HEK293 (cell line): ENCODE data around the gene SUMO3.
A peak's percentile ranks its signal among the peaks of the same experiment; 100 is the strongest.

Experiments
- CTCF ChIA-PET: fragments of 350-600 bp; formaldehyde crosslinking; extraction: SDS; loops from one replicate; lab custom pipeline; 2021; ENCODE audit warnings: antibody characterized with exemption; lab: Yijun Ruan, JAX
- POLR2A ChIA-PET: fragments of 300-600 bp; formaldehyde crosslinking; extraction: SDS; loops from one replicate; lab custom pipeline; 2020; ENCODE audit warnings: antibody characterized with exemption, inconsistent platforms; lab: Yijun Ruan, JAX
- H3K27ac ChIP-seq: fragments of 200-500 bp; sonication (Bioruptor generic); 2 replicates; pipeline ENCODE4 v1.5.1; 2014; ENCODE audit warnings: low read depth, low read length, control low read depth, inconsistent platforms; ENCODE audit errors: extremely low read depth
- H3K36me3 ChIP-seq, 2 experiments: fragments of 200-500 bp in 1 of 2; sonication (Bioruptor generic) in 1 of 2; 1 replicate in 1 of 2; 2 replicates in 1 of 2; pipeline ENCODE4 v1.5.1; 2014 to 2017; ENCODE audit warnings: inconsistent platforms in 2 of 2, low read length in 2 of 2; ENCODE audit not compliant: control insufficient read depth in 2 of 2, insufficient read depth in 1 of 2
- H3K4me1 ChIP-seq: fragments of 200-500 bp; sonication (Bioruptor generic); 2 replicates; pipeline ENCODE4 v1.5.1; 2014; ENCODE audit warnings: mild to moderate bottlenecking, low read length, inconsistent platforms; ENCODE audit not compliant: control insufficient read depth, insufficient read depth
- H3K4me3 ChIP-seq: 2 replicates; pipeline ENCODE4 v1.5.1; 2011; ENCODE audit warnings: low read depth, mild to moderate bottlenecking, control low read depth, low read length, moderate library complexity
- H3K9me3 ChIP-seq: fragments of 200-500 bp; sonication (Bioruptor generic); 2 replicates; pipeline ENCODE4 v1.5.1; 2014; ENCODE audit warnings: low read depth, low read length, inconsistent platforms; ENCODE audit not compliant: control insufficient read depth, insufficient read depth
- BCL11A ChIP-seq: fragments of 450-650 bp; formaldehyde crosslinking; IDR thresholded peaks from 2 replicates; pipeline ENCODE4 v1.5.1; 2016; ENCODE audit warnings: low read depth, missing biosample characterization, missing genetic modification characterization
- CTCF ChIP-seq: fragments of 450-650 bp; formaldehyde crosslinking; IDR thresholded peaks from 2 replicates; pipeline ENCODE4 v1.5.1; 2016; ENCODE audit warnings: missing biosample characterization, missing genetic modification characterization
- EGR2 ChIP-seq: fragments of 450-650 bp; formaldehyde crosslinking; IDR thresholded peaks from 2 replicates; pipeline ENCODE4 v1.5.1; 2016; ENCODE audit warnings: low read depth, missing biosample characterization, missing genetic modification characterization
- GLIS1 ChIP-seq: fragments of 450-650 bp; formaldehyde crosslinking; IDR thresholded peaks from 2 replicates; pipeline ENCODE4 v1.5.1; 2016; ENCODE audit warnings: missing biosample characterization, missing genetic modification characterization
- HOXA7 ChIP-seq: sonication (generic); formaldehyde crosslinking; IDR thresholded peaks from 2 replicates; pipeline ENCODE4 v1.8.1; 2022; ENCODE audit warnings: missing genetic modification reagents, borderline replicate concordance
- KLF9 ChIP-seq: fragments of 450-650 bp; formaldehyde crosslinking; IDR thresholded peaks from 2 replicates; pipeline ENCODE4 v1.5.1; 2016; ENCODE audit warnings: missing biosample characterization, missing genetic modification characterization, low read depth
- OSR2 ChIP-seq: fragments of 450-650 bp; formaldehyde crosslinking; IDR thresholded peaks from 2 replicates; pipeline ENCODE4 v1.5.1; 2016; ENCODE audit warnings: missing biosample characterization, missing genetic modification characterization
- PATZ1 ChIP-seq: fragments of 450-650 bp; formaldehyde crosslinking; IDR thresholded peaks from 2 replicates; pipeline ENCODE4 v1.5.1; 2016; ENCODE audit warnings: missing biosample characterization, missing genetic modification characterization
- SCRT2 ChIP-seq: fragments of 450-650 bp; formaldehyde crosslinking; IDR thresholded peaks from 2 replicates; pipeline ENCODE4 v1.5.1; 2016; ENCODE audit warnings: missing biosample characterization, missing genetic modification characterization
- YY2 ChIP-seq: fragments of 450-650 bp; formaldehyde crosslinking; IDR thresholded peaks from 2 replicates; pipeline ENCODE4 v1.5.1; 2016; ENCODE audit warnings: missing biosample characterization, missing genetic modification characterization
- ZBTB44 ChIP-seq: fragments of 450-650 bp; IDR thresholded peaks from 2 replicates; pipeline ENCODE4 v1.5.1; 2018; ENCODE audit warnings: missing biosample characterization, mild to moderate bottlenecking, missing genetic modification characterization
- ZFHX2 ChIP-seq: fragments of 450-650 bp; formaldehyde crosslinking; conservative IDR thresholded peaks from 2 replicates; pipeline ENCODE4 v1.5.1; 2016; ENCODE audit warnings: missing biosample characterization, missing genetic modification characterization
- ZNF155 ChIP-seq: fragments of 450-650 bp; formaldehyde crosslinking; IDR thresholded peaks from 2 replicates; pipeline ENCODE4 v1.5.1; 2016; ENCODE audit warnings: missing biosample characterization, missing genetic modification characterization
- ZNF174 ChIP-seq: fragments of 450-650 bp; formaldehyde crosslinking; IDR thresholded peaks from 2 replicates; pipeline ENCODE4 v1.5.0; 2017; ENCODE audit warnings: missing biosample characterization, mild to moderate bottlenecking, missing genetic modification characterization
- ZNF302 ChIP-seq: fragments of 450-650 bp; formaldehyde crosslinking; IDR thresholded peaks from 2 replicates; pipeline ENCODE4 v1.5.1; 2016; ENCODE audit warnings: missing biosample characterization, missing genetic modification characterization, low read depth
- ZNF354C ChIP-seq: fragments of 450-650 bp; formaldehyde crosslinking; IDR thresholded peaks from 2 replicates; pipeline ENCODE4 v1.5.1; 2016; ENCODE audit warnings: missing biosample characterization, missing genetic modification characterization, low read depth, borderline replicate concordance
- ZNF423 ChIP-seq: fragments of 450-650 bp; formaldehyde crosslinking; IDR thresholded peaks from 2 replicates; pipeline ENCODE4 v1.5.1; 2016; ENCODE audit warnings: missing biosample characterization, missing genetic modification characterization
- ZNF501 ChIP-seq: fragments of 450-650 bp; formaldehyde crosslinking; IDR thresholded peaks from 2 replicates; pipeline ENCODE4 v1.5.1; 2016; ENCODE audit warnings: missing biosample characterization, missing genetic modification characterization
- ZNF621 ChIP-seq: fragments of 450-650 bp; formaldehyde crosslinking; IDR thresholded peaks from 2 replicates; pipeline ENCODE4 v1.5.1; 2017; ENCODE audit warnings: missing biosample characterization, missing genetic modification characterization
- ZNF701 ChIP-seq: fragments of 450-650 bp; formaldehyde crosslinking; IDR thresholded peaks from 2 replicates; pipeline ENCODE4 v1.5.1; 2016; ENCODE audit warnings: missing biosample characterization, missing genetic modification characterization
- ZNF76 ChIP-seq: fragments of 450-650 bp; formaldehyde crosslinking; IDR thresholded peaks from 2 replicates; pipeline ENCODE4; 2016; ENCODE audit warnings: low read depth, missing biosample characterization, missing genetic modification characterization, borderline replicate concordance
- ZSCAN16 ChIP-seq: fragments of 450-650 bp; formaldehyde crosslinking; IDR thresholded peaks from 2 replicates; pipeline ENCODE4 v1.5.1; 2016; ENCODE audit warnings: missing biosample characterization, missing genetic modification characterization
- ZXDB ChIP-seq: fragments of 450-650 bp; formaldehyde crosslinking; IDR thresholded peaks from 2 replicates; pipeline ENCODE4 v1.5.1; 2016; ENCODE audit warnings: missing biosample characterization, missing genetic modification characterization

The SUMO3 gene

GRCh38 chr21:44763050-44763378, 54.8 kb downstream of the SUMO3 start (continued):
- TF ChIP-seq PATZ1 (tag by site-specific recombination) (no peak), ZNF501 (tag by site-specific recombination) (no peak)

- no peaks in the 10 kb centered on the region for H3K4me1 ChIP-seq
- ChIA-PET POLR2A (no interaction called here), CTCF (interaction anchor here (0.5 to 1.1 kb wide), 6 partner anchors 27 to 279 kb away, joined by 3 to 4 read pairs (median 3); partner anchors contain the start of gene UBE2G2)
- H3K27ac ChIP-seq: no peak overlapping the region
- TF ChIP-seq BCL11A (tag by site-specific recombination): no peak
- peak; percentile 58 for TF ChIP-seq SCRT2 (tag by site-specific recombination)
- H3K36me3 ChIP-seq: no peaks in the 10 kb centered on the region
- no peaks in the 10 kb centered on the region for H3K9me3 ChIP-seq
- no peak overlapping the region for H3K4me3 ChIP-seq
These were observed 55.4 kb downstream of the SUMO3 start for GRCh38 chr21:44762221-44763049.

GRCh38 chr21:44761747-44762208, 56.1 kb downstream of the SUMO3 start:
- H3K4me3 ChIP-seq: no peak overlapping the region
- no peak overlapping the region for H3K27ac ChIP-seq
- POLR2A ChIA-PET: no interaction called here
- H3K9me3 ChIP-seq: no peaks in the 10 kb centered on the region
- CTCF ChIA-PET: interaction anchor here (0.5 to 1.7 kb wide), 6 partner anchors 13 to 278 kb away, joined by 3 to 5 read pairs (median 3); partner anchors contain the start of gene UBE2G2
- no peaks in the 10 kb centered on the region for H3K36me3 ChIP-seq
- H3K4me1 ChIP-seq: no peaks in the 10 kb centered on the region
- TF ChIP-seq KLF9: peak; percentile 74
- no peak for TF ChIP-seq ZNF354C (tag by site-specific recombination)
- TF ChIP-seq ZNF302 (tag by site-specific recombination): no peak
- TF ChIP-seq ZNF76: no peak
- TF ChIP-seq ZBTB44 (tag by site-specific recombination): no peak
- no peak for TF ChIP-seq CTCF (tag by site-specific recombination)
- TF ChIP-seq GLIS1 (tag by site-specific recombination): no peak
- TF ChIP-seq ZNF174: no peak
- TF ChIP-seq EGR2 (tag by site-specific recombination): peak; percentile 98
- TF ChIP-seq OSR2: no peak
- TF ChIP-seq ZNF701 (tag by site-specific recombination): no peak
- no peak for TF ChIP-seq ZXDB (tag by site-specific recombination)
- no peak for TF ChIP-seq HOXA7 (CRISPR knock-in tag)
- no peak for TF ChIP-seq ZNF155
- TF ChIP-seq ZFHX2 (tag by site-specific recombination): peak; percentile 98
- 0 out of 2 replicates have a peak, but pooled peaks have one; percentile 12 for TF ChIP-seq PATZ1 (tag by site-specific recombination)
- no peak for TF ChIP-seq YY2 (tag by site-specific recombination)
- TF ChIP-seq ZNF621 (tag by site-specific recombination): no peak
- no peak for TF ChIP-seq ZSCAN16 (tag by site-specific recombination)
- TF ChIP-seq ZNF423: no peak
